PC-9 (cell line): ENCODE results near the gene LIPC. TPM values are rescaled to one million over a fixed set of nuclear protein-coding genes. Genes with fewer than 3 reads are reported as not detected.

ENCODE experiments used
- BruUV-seq: library from RNA; stranded (reverse); fragments of 400-500 nt; replicated peaks from 2 replicates; lab custom pipeline; 2021; lab: Mats Ljungman, UMichigan
- CTCF ChIA-PET: fragments of 300-600 bp; sonication (Branson Sonifier 250); formaldehyde crosslinking; loops from one replicate; lab custom pipeline; 2022; ENCODE audit warnings: antibody characterized with exemption; lab: Charles Lee
- POLR2A ChIA-PET: fragments of 300-600 bp; sonication (Branson Sonifier 250); formaldehyde crosslinking; loops from one replicate; lab custom pipeline; 2022; ENCODE audit warnings: antibody characterized with exemption; ENCODE audit not compliant: unreplicated experiment; lab: Charles Lee
- DNase-seq, 2 experiments: peaks; one replicate each; pipeline versions ENCODE4 v3.0.0 to v3.0.0-alpha.2; 2015 to 2022; ENCODE audit warnings: mixed read lengths in 1 of 2
- H2AFZ ChIP-seq: fragments of 200-600 bp; sonication (generic); 2 replicates; pipeline ENCODE4 v1.8.1; 2017; ENCODE audit warnings: antibody characterized with exemption
- H3F3A ChIP-seq: fragments of 200-600 bp; sonication (generic); 2 replicates; pipeline ENCODE4 v1.8.1; 2017; ENCODE audit warnings: antibody characterized with exemption, mild to moderate bottlenecking, low read depth; ENCODE audit not compliant: insufficient read depth
- H3K27ac ChIP-seq: fragments of 200-600 bp; sonication (generic); 2 replicates; pipeline ENCODE4 v1.6.1; 2016; ENCODE audit warnings: mixed run types
- H3K27me3 ChIP-seq: fragments of 200-600 bp; sonication (generic); 2 replicates; pipeline ENCODE4 v1.6.1; 2016; ENCODE audit warnings: low read depth, mixed run types; ENCODE audit not compliant: insufficient read depth
- H3K36me3 ChIP-seq: fragments of 200-600 bp; sonication (generic); 2 replicates; pipeline ENCODE4 v1.6.1; 2016; ENCODE audit warnings: low read depth, mixed run types
- H3K4me1 ChIP-seq: fragments of 200-600 bp; sonication (generic); replicated peaks from 2 replicates; pipeline ENCODE4 v1.6.1; 2016; ENCODE audit warnings: mixed run types; ENCODE audit not compliant: insufficient read depth
- H3K4me2 ChIP-seq: fragments of 200-600 bp; sonication (generic); 2 replicates; pipeline ENCODE4 v1.6.1; 2017; ENCODE audit warnings: mixed run types
- H3K4me3 ChIP-seq: fragments of 200-600 bp; sonication (generic); 2 replicates; pipeline ENCODE4 v1.6.1; 2016; ENCODE audit warnings: mixed run types
- H3K79me2 ChIP-seq: fragments of 200-600 bp; sonication (generic); 2 replicates; pipeline ENCODE4 v1.6.1; 2017; ENCODE audit warnings: low read depth, mixed run types
- H3K9me2 ChIP-seq: fragments of 200-600 bp; sonication (generic); 2 replicates; pipeline ENCODE4 v1.8.1; 2017; ENCODE audit warnings: mild to moderate bottlenecking; ENCODE audit not compliant: insufficient read depth
- H3K9me3 ChIP-seq: fragments of 200-600 bp; sonication (generic); 2 replicates; pipeline ENCODE4 v1.8.1; 2016; ENCODE audit warnings: low read depth; ENCODE audit not compliant: insufficient read depth
- H4K20me1 ChIP-seq: fragments of 200-600 bp; sonication (generic); 2 replicates; pipeline ENCODE4 v1.8.1; 2017; ENCODE audit not compliant: insufficient read depth
- EZH2 ChIP-seq: fragments of 200-600 bp; sonication (generic); IDR thresholded peaks from 2 replicates; pipeline ENCODE4 v1.8.0; 2017; ENCODE audit warnings: antibody characterized with exemption, low read depth
- intact Hi-C: fragments of 100-400 bp; cut with micrococcal nuclease; formaldehyde crosslinking; loops from one replicate; pipeline ENCODE4 v1.10.0; 2022; ENCODE audit not compliant: unreplicated experiment
- total RNA-seq: library from RNA; stranded (reverse); gene quantifications from 2 replicates; pipeline ENCODE4 v1.2.3, GENCODE V29; 2021
- TF ChIP-seq, protein P1 (sequence below): fragments of 200-600 bp; sonication (generic); conservative IDR thresholded peaks from 2 replicates; pipeline ENCODE4 v1.6.1; 2017; ENCODE audit warnings: mixed run types, antibody characterized with exemption, mild to moderate bottlenecking, moderate library complexity

The LIPC gene
- total RNA-seq, 1 experiment from 2014 or later, result not detected

DNA sequence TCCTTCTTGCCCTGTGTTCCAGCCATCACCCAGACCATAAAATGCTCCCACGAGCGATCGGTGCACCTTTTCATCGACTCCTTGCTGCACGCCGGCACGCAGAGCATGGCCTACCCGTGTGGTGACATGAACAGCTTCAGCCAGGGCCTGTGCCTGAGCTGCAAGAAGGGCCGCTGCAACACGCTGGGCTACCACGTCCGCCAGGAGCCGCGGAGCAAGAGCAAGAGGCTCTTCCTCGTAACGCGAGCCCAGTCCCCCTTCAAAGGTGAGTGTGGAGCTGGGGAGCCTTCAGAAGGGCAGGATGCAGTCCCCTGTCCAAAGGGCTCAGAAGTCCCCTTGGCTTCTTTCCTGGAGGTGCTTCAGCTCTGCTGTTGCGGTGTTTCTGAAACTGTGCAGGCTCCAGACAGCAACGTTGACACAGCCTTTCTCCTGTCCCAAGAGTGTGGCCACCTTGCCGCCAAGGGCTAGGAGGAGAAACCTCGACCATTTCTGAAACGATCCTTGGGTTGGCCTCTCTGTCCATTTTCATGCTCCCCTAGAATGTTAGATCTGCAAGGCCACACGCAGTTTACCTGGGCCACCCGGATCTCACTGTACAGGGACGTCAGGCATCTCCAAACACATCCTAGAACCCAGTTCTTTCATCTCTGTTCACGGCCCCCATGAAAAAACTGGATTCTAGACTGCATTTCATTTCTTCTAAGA is 116.7 kb downstream of the LIPC start:
- CTCF ChIA-PET, result no interaction called here

GRCh38 chr15:58549013-58549784 is 117.4 kb downstream of the LIPC start:
- CTCF ChIA-PET, result interaction anchor here (0.5 kb wide), 1 partner anchor 296 kb away, joined by 3 read pairs; no protein-coding TSS in a partner anchor
- no peaks in the 10 kb centered on the region for H3K9me3 ChIP-seq
- intact Hi-C loops, result no loop called here

More for the DNA sequence above, 116.7 kb downstream of the LIPC start:
- Histone ChIP-seq H3K4me2 (peak overlapping the region; percentile 79), H2AFZ (no peak overlapping the region), H3K27me3 (no peaks in the 10 kb centered on the region), H3K79me2 (no peaks in the 10 kb centered on the region), H3K4me3 (no peak overlapping the region), H3K9me3 (no peaks in the 10 kb centered on the region), H3K4me1 (peaks cover 65% of the 10 kb centered on the region), H3K27ac (peak overlapping the region; percentile 97), H3K36me3 (no peaks in the 10 kb centered on the region), H3K9me2 (no peaks in the 10 kb centered on the region), H3F3A (peaks cover 56% of the 10 kb centered on the region), H4K20me1 (no peaks in the 10 kb centered on the region)
- TF ChIP-seq EZH2, result no peak
- TF ChIP-seq, protein P1, sequence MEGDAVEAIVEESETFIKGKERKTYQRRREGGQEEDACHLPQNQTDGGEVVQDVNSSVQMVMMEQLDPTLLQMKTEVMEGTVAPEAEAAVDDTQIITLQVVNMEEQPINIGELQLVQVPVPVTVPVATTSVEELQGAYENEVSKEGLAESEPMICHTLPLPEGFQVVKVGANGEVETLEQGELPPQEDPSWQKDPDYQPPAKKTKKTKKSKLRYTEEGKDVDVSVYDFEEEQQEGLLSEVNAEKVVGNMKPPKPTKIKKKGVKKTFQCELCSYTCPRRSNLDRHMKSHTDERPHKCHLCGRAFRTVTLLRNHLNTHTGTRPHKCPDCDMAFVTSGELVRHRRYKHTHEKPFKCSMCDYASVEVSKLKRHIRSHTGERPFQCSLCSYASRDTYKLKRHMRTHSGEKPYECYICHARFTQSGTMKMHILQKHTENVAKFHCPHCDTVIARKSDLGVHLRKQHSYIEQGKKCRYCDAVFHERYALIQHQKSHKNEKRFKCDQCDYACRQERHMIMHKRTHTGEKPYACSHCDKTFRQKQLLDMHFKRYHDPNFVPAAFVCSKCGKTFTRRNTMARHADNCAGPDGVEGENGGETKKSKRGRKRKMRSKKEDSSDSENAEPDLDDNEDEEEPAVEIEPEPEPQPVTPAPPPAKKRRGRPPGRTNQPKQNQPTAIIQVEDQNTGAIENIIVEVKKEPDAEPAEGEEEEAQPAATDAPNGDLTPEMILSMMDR, result no peak
- intact Hi-C loops, result no loop called here
- DNase-seq, result no peak
- POLR2A ChIA-PET, result no interaction called here
- no TSS peak for BruUV-seq

GRCh38 chr15:58549785-58550074 is 117.9 kb downstream of the LIPC start:
- H3K4me1 ChIP-seq, result peaks cover 69% of the 10 kb centered on the region
- TF ChIP-seq EZH2, result no peak
- TF ChIP-seq, protein P1, result no peak
- intact Hi-C loops, result loop anchor here (10.0 kb wide), 1 partner anchor 225 kb away; the partner anchor contains the start of gene MINDY2

More at GRCh38 chr15:58549013-58549784, 117.4 kb downstream of the LIPC start:
- H3F3A ChIP-seq, result peaks cover 60% of the 10 kb centered on the region
- no peaks in the 10 kb centered on the region for H3K79me2 ChIP-seq
- H3K9me2 ChIP-seq, result no peaks in the 10 kb centered on the region
- POLR2A ChIA-PET, result no interaction called here
- H3K4me1 ChIP-seq, result peaks cover 69% of the 10 kb centered on the region
- no peak for DNase-seq
- H4K20me1 ChIP-seq, result no peaks in the 10 kb centered on the region
- no peak overlapping the region for H3K27ac ChIP-seq
- H2AFZ ChIP-seq, result no peak overlapping the region
- no peak overlapping the region for H3K4me2 ChIP-seq
- no TSS peak for BruUV-seq
- no peaks in the 10 kb centered on the region for H3K36me3 ChIP-seq
- no peak overlapping the region for H3K4me3 ChIP-seq
- TF ChIP-seq, protein P1, result no peak
- TF ChIP-seq EZH2, result no peak
- no peaks in the 10 kb centered on the region for H3K27me3 ChIP-seq

More at GRCh38 chr15:58549785-58550074, 117.9 kb downstream of the LIPC start:
- Histone ChIP-seq H4K20me1 (no peaks in the 10 kb centered on the region), H2AFZ (no peak overlapping the region), H3F3A (peaks cover 60% of the 10 kb centered on the region), H3K27ac (no peak overlapping the region), H3K36me3 (no peaks in the 10 kb centered on the region), H3K4me2 (no peak overlapping the region), H3K9me3 (no peaks in the 10 kb centered on the region), H3K9me2 (no peaks in the 10 kb centered on the region), H3K27me3 (no peaks in the 10 kb centered on the region), H3K79me2 (no peaks in the 10 kb centered on the region), H3K4me3 (no peak overlapping the region)
- no TSS peak for BruUV-seq
- no peak for DNase-seq
- POLR2A ChIA-PET, result no interaction called here
- CTCF ChIA-PET, result interaction anchor here (0.5 kb wide), 1 partner anchor 297 kb away, joined by 3 read pairs; no protein-coding TSS in a partner anchor
